Suprapubic skin (tissue), 2 donors: ENCODE results near the gene RNF13.

Experiments
- EP300 ChIP-seq: sonication (generic); formaldehyde crosslinking; IDR thresholded peaks from one replicate; pipeline ENCODE4 v1.6.1; 2017; ENCODE audit warnings: antibody characterized with exemption
- POLR2A ChIP-seq, 2 donors: fragments of 450-650 bp; IDR thresholded peaks; one replicate each; pipeline ENCODE4 v1.6.1; 2017; ENCODE audit warnings: antibody characterized with exemption in 2 of 2, mild to moderate bottlenecking in 2 of 2, moderate library complexity in 2 of 2

DNA sequence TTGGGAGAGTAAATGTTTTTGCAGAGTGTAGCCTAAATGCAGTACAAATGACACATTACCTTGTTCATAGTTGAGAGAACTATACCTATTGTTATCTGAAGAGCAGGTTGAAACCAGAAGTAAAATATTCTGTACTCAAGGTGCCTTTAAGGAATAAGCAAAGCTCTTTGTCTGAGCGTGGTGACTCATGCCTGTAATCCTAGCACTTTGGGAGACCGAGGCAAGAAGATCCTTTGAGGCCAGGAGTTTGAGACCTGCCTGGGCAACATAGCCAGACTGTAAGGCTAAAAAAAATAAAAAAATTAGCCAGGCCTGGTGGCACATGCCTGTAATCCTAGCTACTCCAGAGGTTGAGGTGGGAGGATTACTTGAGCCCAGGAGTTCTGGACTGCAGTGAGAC, 2.2 kb upstream of the RNF13 start:
- no peak for TF ChIP-seq EP300
- TF ChIP-seq POLR2A (IDR thresholded peaks at IDR 0.05) = no peak
